H1 (cell line): ENCODE results near the gene POGK. TPM values are rescaled to one million over a fixed set of nuclear protein-coding genes. Genes with fewer than 3 reads are reported as not detected.

ENCODE experiments used
- polyA plus RNA-seq, 7 experiments: library from polyadenylated mRNA; depleted of rRNA in 3 of 7; stranded (reverse) in 5 of 7; unstranded in 2 of 7; fragments of >200 nt in 5 of 7; fragments of 200-250 nt in 2 of 7; gene quantifications; 1 replicate in 5 of 7; 2 replicates in 1 of 7; 4 replicates in 1 of 7; pipeline versions ENCODE4 v1.2.1 to v1.2.3, GENCODE V29; 2011 to 2013; ENCODE audit warnings: missing spikeins in 2 of 7, mixed read lengths in 2 of 7
- total RNA-seq: library from RNA; stranded (reverse); fragmentation: NEBNext Ultra II Directional; extraction: Animal tissue kit (Norgen Biotek cat#: 25700); gene quantifications from 2 replicates; pipeline ENCODE4 v1.2.1, GENCODE V29; 2021

Gene POGK
- total and polyA plus RNA-seq, 2 of the 8 experiments (the other 6 are each of a cell fraction or from before 2014, with no cell fraction given): 16.9 to 40.3 TPM

Other genes starting within 250 kb of the POGK start
- 21.1 and 24.5 TPM in 2 replicates for gene TADA1, start 36.8 kb downstream of the POGK start, total RNA-seq
- 18.4 and 23.6 TPM in 2 replicates for gene TADA1, start 36.8 kb downstream of the POGK start, polyA plus RNA-seq (2011; rRNA removed)
- 0.86 and 1.5 TPM in 2 replicates for gene ILDR2, start 136.1 kb downstream of the POGK start, total RNA-seq
- 0.55 and 0.85 TPM in 2 replicates for gene ILDR2, start 136.1 kb downstream of the POGK start, polyA plus RNA-seq (2011; rRNA removed)
- not detected in 2 replicates for gene MAEL, start 149.8 kb downstream of the POGK start, total RNA-seq
- 0.03 TPM in 1 of 2 replicates, not detected in the other for gene MAEL, start 149.8 kb downstream of the POGK start, polyA plus RNA-seq (2011; rRNA removed)